ENCODE measurements around the gene PIK3R6. TPM values are rescaled to one million over a fixed set of nuclear protein-coding genes. Genes with fewer than 3 reads are reported as not detected.

Gene PIK3R6
- total RNA-seq, 4 donors from 2014 or later, result 0.55 to 1.4 TPM; not detected in 2

- in situ Hi-C loops (cut with MboI; ENCODE audit: low pct_ligation_motif_present in 1 of 4, low pct_unique_long_range_greater_than_20kb in 1 of 4, low sequenced_read_pairs in 3 of 4), result no loop called here
- Histone ChIP-seq H3K4me3 (no peak overlapping the region), H3K27ac (no peak overlapping the region)
Measured at GRCh38 chr17:8797621-8798175, 69.8 kb downstream of the PIK3R6 start.

GRCh38 chr17:8794636-8795035, 72.8 kb downstream of the PIK3R6 start:
- Histone ChIP-seq H3K4me3 (no peak overlapping the region), H3K4me1 (peaks cover 3 to 7% (median 3%) of the 10 kb centered on the region in 4 donors), H3K27me3 (peaks cover 9% of the 10 kb centered on the region), H3K9me3 (peaks cover 0 to 3% of the 10 kb centered on the region in 2 donors), H3K27ac (no peak overlapping the region), H3K36me3 (no peaks in the 10 kb centered on the region)
- WGBS, 2 donors (ENCODE audit: low coverage in 1 of 2), result 69% methylated on average over 7 of the region's 7 CpGs; no CpG with 5 or more reads in 1 of the 2 donors
- no peak for DNase-seq
- TF ChIP-seq POLR2AphosphoS5 (IDR thresholded peaks at IDR 0.05) (no peak), EP300 (IDR thresholded peaks at IDR 0.05; ENCODE audit: low read depth) (no peak), POLR2A (IDR thresholded peaks at IDR 0.05) (no peak), CTCF (IDR thresholded peaks at IDR 0.05) (no peak)
- intact Hi-C loops (cut with DNase I; ENCODE audit: low total_unique reads) (no loop called here), in situ Hi-C loops (cut with MboI; ENCODE audit: low pct_ligation_motif_present in 1 of 4, low pct_unique_long_range_greater_than_20kb in 1 of 4, low sequenced_read_pairs in 3 of 4) (no loop called here)

More at GRCh38 chr17:8797621-8798175, 69.8 kb downstream of the PIK3R6 start:
- 79% methylated on average over 13 of the region's 14 CpGs; no CpG with 5 or more reads in 1 of the 2 donors for WGBS, 2 donors (ENCODE audit: low coverage in 1 of 2)
- Histone ChIP-seq H3K36me3 (no peaks in the 10 kb centered on the region), H3K9me3 (no peaks in the 10 kb centered on the region), H3K27me3 (peaks cover 9% of the 10 kb centered on the region), H3K4me1 (peaks cover 4 to 11% (median 5%) of the 10 kb centered on the region in 4 donors)
- no peak for DNase-seq
- intact Hi-C loops (cut with DNase I; ENCODE audit: low total_unique reads), result no loop called here
- TF ChIP-seq POLR2A (IDR thresholded peaks at IDR 0.05), result no peak
- TF ChIP-seq CTCF (IDR thresholded peaks at IDR 0.05), result no peak
- no peak for TF ChIP-seq EP300 (IDR thresholded peaks at IDR 0.05; ENCODE audit: low read depth)
- TF ChIP-seq POLR2AphosphoS5 (IDR thresholded peaks at IDR 0.05), result no peak

GRCh38 chr17:8793649-8794048, 73.8 kb downstream of the PIK3R6 start:
- no peaks in the 10 kb centered on the region for H3K4me1 ChIP-seq
- TF ChIP-seq POLR2AphosphoS5 (IDR thresholded peaks at IDR 0.05), result no peak
- TF ChIP-seq EP300 (IDR thresholded peaks at IDR 0.05; ENCODE audit: low read depth), result no peak
- TF ChIP-seq POLR2A (IDR thresholded peaks at IDR 0.05), result no peak
- no peak for TF ChIP-seq CTCF (IDR thresholded peaks at IDR 0.05)
- H3K9me3 ChIP-seq, result peaks cover 0 to 3% of the 10 kb centered on the region in 2 donors
- no peak for DNase-seq
- no peak overlapping the region for H3K27ac ChIP-seq
- in situ Hi-C loops (cut with MboI; ENCODE audit: low pct_ligation_motif_present in 1 of 4, low pct_unique_long_range_greater_than_20kb in 1 of 4, low sequenced_read_pairs in 3 of 4) (no loop called here), intact Hi-C loops (cut with DNase I; ENCODE audit: low total_unique reads) (no loop called here)
- no peak overlapping the region for H3K4me3 ChIP-seq
- 63 to 67% methylated on average over 2 of the region's 2 CpGs for WGBS, 2 donors (ENCODE audit: low coverage in 1 of 2)
- H3K36me3 ChIP-seq, result no peaks in the 10 kb centered on the region
- H3K27me3 ChIP-seq, result peaks cover under 1% of the 10 kb centered on the region

GRCh38 chr17:8792646-8793045, 74.8 kb downstream of the PIK3R6 start:
- Histone ChIP-seq H3K27me3 (no peaks in the 10 kb centered on the region), H3K4me3 (no peak overlapping the region), H3K9me3 (peaks cover 0 to 3% of the 10 kb centered on the region in 2 donors), H3K4me1 (no peaks in the 10 kb centered on the region), H3K27ac (no peak overlapping the region), H3K36me3 (no peaks in the 10 kb centered on the region)
- DNase-seq, result no peak
- TF ChIP-seq CTCF (IDR thresholded peaks at IDR 0.05) (no peak), POLR2AphosphoS5 (IDR thresholded peaks at IDR 0.05) (no peak), POLR2A (IDR thresholded peaks at IDR 0.05) (no peak), EP300 (IDR thresholded peaks at IDR 0.05; ENCODE audit: low read depth) (no peak)
- in situ Hi-C loops (cut with MboI; ENCODE audit: low pct_ligation_motif_present in 1 of 4, low pct_unique_long_range_greater_than_20kb in 1 of 4, low sequenced_read_pairs in 3 of 4), result no loop called here
- intact Hi-C loops (cut with DNase I; ENCODE audit: low total_unique reads), result no loop called here
- WGBS, 2 donors (ENCODE audit: low coverage in 1 of 2), result 50 to 65% methylated on average over 3 to 6 of the region's 6 CpGs

Data from transverse colon (tissue), 4 donors.